HEK293T (cell line): ENCODE results near the gene ZDHHC11.
"Not testable (repeated sequence)": the region's sequence is repeated elsewhere in the genome, so short reads cannot be mapped to it uniquely, and the experiment has no call there.

Experiments
- BHLHE40 ChIP-seq: fragments of 450-650 bp; IDR thresholded peaks from 2 replicates; pipeline ENCODE4 v1.6.1; 2016; ENCODE audit warnings: mild to moderate bottlenecking, moderate library complexity, borderline replicate concordance
- CTBP1 ChIP-seq: fragments of 450-650 bp; IDR thresholded peaks from 2 replicates; pipeline ENCODE4 v1.6.1; 2016; ENCODE audit warnings: borderline replicate concordance
- LEF1 ChIP-seq: fragments of 450-650 bp; IDR thresholded peaks from 2 replicates; pipeline ENCODE4 v1.6.1; 2017; ENCODE audit warnings: mild to moderate bottlenecking, borderline replicate concordance
- SP1 ChIP-seq: fragments of 450-650 bp; IDR thresholded peaks from 2 replicates; pipeline ENCODE4 v1.6.1; 2017
- TARDBP ChIP-seq: fragments of 450-650 bp; IDR thresholded peaks from 2 replicates; pipeline ENCODE4 v1.6.1; 2016

DNA sequence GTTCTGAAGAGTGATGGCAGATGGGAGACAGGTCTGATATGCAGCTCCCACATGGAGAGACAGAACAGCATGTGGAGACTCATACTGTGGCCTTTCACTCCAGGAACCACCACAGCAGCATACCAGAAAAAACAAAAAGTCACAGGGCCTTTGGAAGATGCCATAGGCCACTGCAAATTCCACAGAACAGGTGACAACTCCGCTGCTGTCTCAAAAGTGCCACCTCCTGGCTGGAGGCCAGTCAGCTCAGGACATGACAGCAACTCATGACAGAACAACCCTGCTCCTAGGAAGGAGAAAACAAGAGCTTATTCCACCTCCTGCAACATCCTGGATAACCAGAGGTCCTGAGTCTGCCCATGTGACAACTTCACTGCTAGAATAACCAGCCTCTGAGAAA, 25.2 kb downstream of the ZDHHC11 start:
- TF ChIP-seq BHLHE40, SP1, TARDBP, LEF1, CTBP1: not testable (repeated sequence)
